HFF-Myc (cell line): Measurements from ENCODE around the gene MTFR2.

Experiments used
- DNase-seq: peaks from one replicate; pipeline ENCODE4 v3.0.0-alpha.2; 2011; ENCODE audit warnings: low read depth; ENCODE audit errors: extremely low read depth
- H3K4me3 ChIP-seq: replicated peaks from 2 replicates; pipeline ENCODE4 v1.5.1; 2011; ENCODE audit warnings: low read depth, mild to moderate bottlenecking, control low read depth, low read length
- CTCF ChIP-seq: IDR thresholded peaks from 2 replicates; pipeline ENCODE4 v1.5.1; 2012; ENCODE audit warnings: mild to moderate bottlenecking, low read depth, low read length, control low read depth; ENCODE audit errors: missing control alignments

The MTFR2 gene

GRCh38 chr6:136236466-136237293, 13.4 kb downstream of the MTFR2 start:
- no peak for DNase-seq
- no peak for TF ChIP-seq CTCF
- no peak overlapping the region for H3K4me3 ChIP-seq

GRCh38 chr6:136235233-136235564, 14.9 kb downstream of the MTFR2 start:
- no peak for DNase-seq
- no peak overlapping the region for H3K4me3 ChIP-seq
- TF ChIP-seq CTCF = no peak

GRCh38 chr6:136232701-136233100, 17.4 kb downstream of the MTFR2 start:
- no peak for TF ChIP-seq CTCF
- no peak overlapping the region for H3K4me3 ChIP-seq

GRCh38 chr6:136230219-136230853, 19.8 kb downstream of the MTFR2 start:
- no peak for DNase-seq
- no peak overlapping the region for H3K4me3 ChIP-seq
- TF ChIP-seq CTCF = no peak

More at GRCh38 chr6:136232701-136233100, 17.4 kb downstream of the MTFR2 start:
- DNase-seq = no peak

GRCh38 chr6:136228814-136229213, 21.3 kb downstream of the MTFR2 start:
- DNase-seq = no peak
- TF ChIP-seq CTCF = no peak

GRCh38 chr6:136226674-136227377, 23.3 kb downstream of the MTFR2 start:
- no peak for TF ChIP-seq CTCF
- no peak overlapping the region for H3K4me3 ChIP-seq
- no peak for DNase-seq

More at GRCh38 chr6:136228814-136229213, 21.3 kb downstream of the MTFR2 start:
- no peak overlapping the region for H3K4me3 ChIP-seq
